Right lobe of liver (tissue), 6 donors: ENCODE measurements around the gene ERC1. TPM values are rescaled to one million over a fixed set of nuclear protein-coding genes. Genes with fewer than 3 reads are reported as not detected.

ENCODE experiments used
- ATAC-seq, 4 donors: fragments of 200-7000 bp; cut with Tn5 transposase; one replicate each; pipeline ENCODE4 v1.9.1; 2020; ENCODE audit warnings: mild to moderate bottlenecking in 4 of 4, moderate library complexity in 4 of 4
- DNase-seq, 3 donors: peaks; one replicate each; pipeline ENCODE4 v3.0.0-alpha.2; 2020
- H3K27ac ChIP-seq, 3 donors: fragments of 200-600 bp; one replicate each; pipeline ENCODE4 v1.8.0; 2022
- H3K27me3 ChIP-seq, 2 donors: fragments of 200-600 bp; one replicate each; pipeline ENCODE4 v1.8.0; 2022
- H3K36me3 ChIP-seq, 4 donors: fragments of 200-600 bp; sonication (generic) in 1 of 4; one replicate each; pipeline versions ENCODE4 v1.5.1 to v1.8.0; 2017 to 2022; ENCODE audit warnings: control low read depth in 1 of 4
- H3K4me1 ChIP-seq, 4 donors: fragments of 200-600 bp; sonication (generic) in 1 of 4; one replicate each; pipeline versions ENCODE4 v1.5.1 to v1.8.0; 2017 to 2022; ENCODE audit warnings: control low read depth in 1 of 4
- H3K4me3 ChIP-seq, 3 donors: fragments of 200-600 bp; one replicate each; pipeline ENCODE4 v1.8.0; 2022
- H3K9me3 ChIP-seq, 4 donors: fragments of 200-600 bp; sonication (generic) in 1 of 4; one replicate each; pipeline versions ENCODE4 v1.5.1 to v1.8.0; 2017 to 2022; ENCODE audit warnings: control low read depth in 1 of 4
- POLR2A ChIP-seq: fragments of 450-650 bp; IDR thresholded peaks from one replicate; pipeline ENCODE4 v1.6.1; 2017; ENCODE audit warnings: antibody characterized with exemption, mild to moderate bottlenecking
- WGBS: methylation state at CpG from one replicate; pipeline ENCODE4 v1.1.6; 2018; ENCODE audit warnings: low coverage, low lambda C conversion rate; ENCODE audit not compliant: insufficient coverage; ENCODE audit errors: missing lambda C conversion rate; 5-methylcytosine and 5-hydroxymethylcytosine counted together
- intact Hi-C, 2 donors: fragments of 100-400 bp; cut with DNase I; formaldehyde crosslinking; loops; one replicate each; pipeline versions ENCODE4 v1.11.2 to v1.14.1; 2022
- total RNA-seq, 6 experiments: library from RNA; depleted of rRNA in 2 of 6; stranded (reverse); fragments of >200 nt in 2 of 6; fragmentation: NEBNext Ultra II Directional in 3 of 6; extraction: Animal tissue kit (Norgen Biotek cat#: 25700) in 3 of 6; gene quantifications; one replicate each; pipeline versions ENCODE4 v1.1.0 to v1.2.4, GENCODE V29; 2016 to 2023
- TF ChIP-seq, protein P1 (sequence below), 4 donors: fragments of 200-600 bp in 3 of 4; fragments of 450-650 bp in 1 of 4; IDR thresholded peaks; one replicate each; pipeline versions ENCODE4 v1.5.1 to v1.8.0; 2016 to 2022; ENCODE audit warnings: antibody characterized with exemption in 4 of 4, mild to moderate bottlenecking in 2 of 4
- donor health status: DM: no; HTN: yes; CAD: no.
- donor health status: DM: no; HTN: no; CAD: no.
- donor health status: DM: no; HTN: no; CAD: no.
- donor health status: DM: no; HTN: yes; CAD: no.
- donor health status: DM: no; HTN: yes; CAD: no.

The ERC1 gene
- total RNA-seq, 6 experiments from 2014 or later = 24.8 to 30.8 (median 28.6) TPM

DNA sequence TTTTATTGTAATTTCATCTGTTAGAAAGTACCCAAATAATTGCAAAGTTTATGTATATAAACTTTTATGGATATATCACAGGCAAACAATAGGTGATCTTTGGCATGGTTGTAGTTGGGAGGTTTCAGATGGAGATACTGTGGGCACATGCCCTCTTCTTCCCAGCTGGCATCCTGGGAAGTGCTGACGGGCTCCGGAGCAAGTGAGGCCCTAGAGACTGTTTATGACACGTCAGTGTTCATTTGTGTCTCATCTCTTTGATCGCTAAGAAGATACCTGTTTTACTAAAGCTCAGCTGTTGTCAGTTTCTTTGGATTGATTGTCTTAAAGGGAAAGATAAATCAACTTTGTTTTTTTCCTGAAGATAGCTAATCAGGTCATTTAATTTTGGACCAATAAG, 315.8 kb downstream of the ERC1 start:
- Histone ChIP-seq H3K9me3 (no peaks in the 10 kb centered on the region), H3K36me3 (no peaks in the 10 kb centered on the region), H3K27me3 (no peaks in the 10 kb centered on the region), H3K4me1 (peaks cover 0 to 4% (median 0%) of the 10 kb centered on the region in 4 donors), H3K4me3 (no peak overlapping the region), H3K27ac (peak overlapping the region in 1 of 3 donors; percentile 14)
- WGBS = 65% methylated on average over 4 of the region's 4 CpGs
- intact Hi-C loops = no loop called here
- ATAC-seq = no peak
- DNase-seq = no peak
- TF ChIP-seq POLR2A = no peak
- TF ChIP-seq, protein P1, sequence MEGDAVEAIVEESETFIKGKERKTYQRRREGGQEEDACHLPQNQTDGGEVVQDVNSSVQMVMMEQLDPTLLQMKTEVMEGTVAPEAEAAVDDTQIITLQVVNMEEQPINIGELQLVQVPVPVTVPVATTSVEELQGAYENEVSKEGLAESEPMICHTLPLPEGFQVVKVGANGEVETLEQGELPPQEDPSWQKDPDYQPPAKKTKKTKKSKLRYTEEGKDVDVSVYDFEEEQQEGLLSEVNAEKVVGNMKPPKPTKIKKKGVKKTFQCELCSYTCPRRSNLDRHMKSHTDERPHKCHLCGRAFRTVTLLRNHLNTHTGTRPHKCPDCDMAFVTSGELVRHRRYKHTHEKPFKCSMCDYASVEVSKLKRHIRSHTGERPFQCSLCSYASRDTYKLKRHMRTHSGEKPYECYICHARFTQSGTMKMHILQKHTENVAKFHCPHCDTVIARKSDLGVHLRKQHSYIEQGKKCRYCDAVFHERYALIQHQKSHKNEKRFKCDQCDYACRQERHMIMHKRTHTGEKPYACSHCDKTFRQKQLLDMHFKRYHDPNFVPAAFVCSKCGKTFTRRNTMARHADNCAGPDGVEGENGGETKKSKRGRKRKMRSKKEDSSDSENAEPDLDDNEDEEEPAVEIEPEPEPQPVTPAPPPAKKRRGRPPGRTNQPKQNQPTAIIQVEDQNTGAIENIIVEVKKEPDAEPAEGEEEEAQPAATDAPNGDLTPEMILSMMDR (IDR thresholded peaks at IDR 0.05) = no peak

DNA sequence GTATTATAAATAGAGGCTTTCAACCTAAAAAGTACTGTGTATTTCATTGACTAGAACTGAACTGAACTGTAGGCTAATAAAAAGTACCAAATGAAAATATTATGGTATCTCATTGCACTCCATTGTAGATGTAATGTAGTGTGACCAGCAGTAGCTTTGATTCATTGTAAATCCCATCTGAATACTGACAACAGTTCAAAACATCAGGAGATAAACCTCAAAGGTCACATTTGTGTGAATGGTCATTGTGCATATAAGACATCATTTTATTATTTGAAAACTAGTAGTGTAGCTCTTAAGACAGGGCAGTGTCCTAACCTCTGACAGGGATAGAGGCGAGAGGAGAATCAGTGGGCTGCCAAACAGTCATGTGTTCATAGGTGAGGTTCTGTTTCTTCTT, 316.8 kb downstream of the ERC1 start:
- no peak overlapping the region for H3K4me3 ChIP-seq
- TF ChIP-seq POLR2A = no peak
- TF ChIP-seq, protein P1 (IDR thresholded peaks at IDR 0.05) = no peak
- no peaks in the 10 kb centered on the region for H3K9me3 ChIP-seq
- ATAC-seq = no peak
- no peaks in the 10 kb centered on the region for H3K27me3 ChIP-seq
- peaks cover 0 to 4% (median 0%) of the 10 kb centered on the region in 4 donors for H3K4me1 ChIP-seq
- intact Hi-C loops = no loop called here
- no peaks in the 10 kb centered on the region for H3K36me3 ChIP-seq
- DNase-seq = no peak
- H3K27ac ChIP-seq = no peak overlapping the region
- 90% methylated on average over 1 of the region's 1 CpG for WGBS

DNA sequence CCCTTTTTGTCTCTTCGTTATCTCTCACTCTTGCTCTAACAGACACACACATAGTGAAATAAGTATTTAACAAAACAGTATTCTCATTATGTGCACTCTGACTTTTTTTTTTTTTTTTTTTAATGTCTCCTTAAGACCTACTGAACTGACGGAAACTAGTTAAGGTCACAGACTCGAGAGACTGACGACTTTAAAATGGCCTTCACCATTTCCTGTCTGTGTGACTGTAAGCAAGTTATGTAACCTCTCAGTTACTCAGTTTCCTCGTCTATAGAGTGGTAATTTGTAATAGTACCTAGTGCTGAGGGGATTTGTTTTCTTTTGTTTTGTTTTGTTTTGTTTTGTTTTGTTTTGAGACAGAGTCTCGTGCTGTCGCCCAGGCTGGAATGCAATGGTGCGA, 318.6 kb downstream of the ERC1 start:
- H3K36me3 ChIP-seq = no peaks in the 10 kb centered on the region
- TF ChIP-seq, protein P1 (IDR thresholded peaks at IDR 0.05) = no peak
- no peak for TF ChIP-seq POLR2A
- no peak overlapping the region for H3K4me3 ChIP-seq
- H3K9me3 ChIP-seq = no peaks in the 10 kb centered on the region
- WGBS = 63% methylated on average over 8 of the region's 8 CpGs
- H3K27me3 ChIP-seq = no peaks in the 10 kb centered on the region
- no peak overlapping the region for H3K27ac ChIP-seq
- peaks cover 0 to 4% (median 0%) of the 10 kb centered on the region in 4 donors for H3K4me1 ChIP-seq
- peak in 3 of 4 donors; percentile 36 to 48 (median 43) for ATAC-seq
- no peak for DNase-seq
- intact Hi-C loops = no loop called here

DNA sequence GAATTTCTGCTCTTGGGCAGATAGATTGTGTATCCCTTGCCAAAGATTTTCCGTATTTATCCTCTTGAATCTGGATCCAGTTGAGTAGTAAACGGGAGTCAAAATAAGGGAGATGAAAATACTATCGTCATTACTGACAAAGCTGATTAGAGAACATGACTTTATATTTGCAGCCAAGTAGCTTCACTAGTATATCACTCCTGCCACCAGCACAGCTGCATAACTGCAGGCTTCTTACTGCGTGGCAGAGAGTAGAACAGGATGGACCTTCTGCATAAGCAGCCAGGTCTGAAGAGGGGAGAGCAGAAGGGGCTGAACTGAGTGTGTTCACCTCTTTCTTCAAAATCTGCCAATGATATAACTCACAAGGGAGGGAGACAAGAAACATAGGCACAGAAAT, 319.6 kb downstream of the ERC1 start:
- TF ChIP-seq POLR2A = no peak
- TF ChIP-seq, protein P1 (IDR thresholded peaks at IDR 0.05) = no peak
- Histone ChIP-seq H3K27ac (no peak overlapping the region), H3K9me3 (no peaks in the 10 kb centered on the region), H3K4me1 (peaks cover 0 to 4% (median 0%) of the 10 kb centered on the region in 4 donors), H3K27me3 (no peaks in the 10 kb centered on the region), H3K36me3 (no peaks in the 10 kb centered on the region), H3K4me3 (no peak overlapping the region)
- intact Hi-C loops = no loop called here
- ATAC-seq = no peak
- DNase-seq = no peak
- 80% methylated on average over 4 of the region's 4 CpGs for WGBS

DNA sequence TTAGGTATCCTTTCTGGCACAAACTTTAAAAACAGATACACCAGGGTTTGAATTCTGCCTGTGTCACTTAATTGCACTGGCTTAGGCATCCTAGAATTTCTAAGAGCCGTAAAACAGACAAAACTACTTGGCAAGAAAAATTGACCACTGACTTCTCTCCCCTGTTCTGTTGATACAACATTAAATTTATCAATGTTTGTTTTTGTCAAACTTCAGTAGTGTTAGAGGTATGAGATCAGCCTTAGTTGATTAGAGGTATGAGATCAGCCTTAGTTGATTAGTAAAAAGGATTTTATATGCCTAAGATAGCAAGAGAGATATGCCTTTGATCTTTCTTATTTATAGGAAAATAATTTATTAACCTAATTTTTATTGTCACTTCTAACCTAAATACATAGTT, 320.1 kb downstream of the ERC1 start:
- Histone ChIP-seq H3K27ac (no peak overlapping the region), H3K27me3 (no peaks in the 10 kb centered on the region), H3K4me3 (no peak overlapping the region), H3K4me1 (peaks cover 0 to 4% (median 0%) of the 10 kb centered on the region in 4 donors), H3K9me3 (no peaks in the 10 kb centered on the region), H3K36me3 (no peaks in the 10 kb centered on the region)
- DNase-seq (no peak), ATAC-seq (peak in 1 of 4 donors; percentile 84)
- intact Hi-C loops = no loop called here
- WGBS = 8% methylated on average over 1 of the region's 1 CpG
- TF ChIP-seq POLR2A = no peak
- TF ChIP-seq, protein P1 (IDR thresholded peaks at IDR 0.05) = no peak
